Fibroblast of lung (primary cell): Measurements from ENCODE around the gene ATG10. TPM values are rescaled to one million over a fixed set of nuclear protein-coding genes. Genes with fewer than 3 reads are reported as not detected.
A peak's percentile ranks its signal among the peaks of the same experiment; 100 is the strongest.

ENCODE experiments used
- DNase-seq, 2 donors: peaks; one replicate each; pipeline versions ENCODE4 v3.0.0 to v3.0.0-alpha.2; 2010; ENCODE audit warnings: low read depth in 2 of 2
- H2AFZ ChIP-seq: 2 replicates; pipeline ENCODE4 v1.5.1; 2012; ENCODE audit warnings: low read length, control low read depth, inconsistent platforms
- H3K27ac ChIP-seq: 2 replicates; pipeline ENCODE4 v1.5.1; 2011; ENCODE audit warnings: low read length, control low read depth; ENCODE audit not compliant: insufficient read depth
- H3K27me3 ChIP-seq: 2 replicates; pipeline ENCODE4 v1.5.1; 2011; ENCODE audit warnings: mild to moderate bottlenecking, low read length; ENCODE audit not compliant: control insufficient read depth, insufficient read depth
- H3K36me3 ChIP-seq: 2 replicates; pipeline ENCODE4 v1.5.1; 2011; ENCODE audit warnings: low read length; ENCODE audit not compliant: control insufficient read depth, insufficient read depth
- H3K4me1 ChIP-seq: 2 replicates; pipeline ENCODE4 v1.5.1; 2011; ENCODE audit warnings: low read length; ENCODE audit not compliant: control insufficient read depth, insufficient read depth; ENCODE audit errors: extremely low read depth
- H3K4me2 ChIP-seq: 2 replicates; pipeline ENCODE4 v1.5.1; 2011; ENCODE audit warnings: low read length, control low read depth; ENCODE audit not compliant: insufficient read depth; ENCODE audit errors: extremely low read depth
- H3K4me3 ChIP-seq, 4 experiments: fragments of 200-600 bp in 1 of 4; sonication (generic) in 1 of 4; replicated peaks in 1 of 4; 2 replicates each; pipeline ENCODE4 v1.5.1; 2011 to 2016; ENCODE audit warnings: low read length in 4 of 4, low read depth in 3 of 4, mild to moderate bottlenecking in 3 of 4, control low read depth in 2 of 4, inconsistent platforms in 1 of 4, mixed read lengths in 1 of 4; ENCODE audit not compliant: insufficient read depth in 1 of 4; ENCODE audit errors: control extremely low read depth in 1 of 4
- H3K79me2 ChIP-seq: 2 replicates; pipeline ENCODE4 v1.5.1; 2012; ENCODE audit warnings: mild to moderate bottlenecking, low read length, inconsistent platforms; ENCODE audit not compliant: control insufficient read depth, insufficient read depth
- H3K9ac ChIP-seq: 2 replicates; pipeline ENCODE4 v1.5.1; 2011; ENCODE audit warnings: mild to moderate bottlenecking, low read length, control low read depth; ENCODE audit not compliant: insufficient read depth
- H3K9me3 ChIP-seq: 2 replicates; pipeline ENCODE4 v1.5.1; 2012; ENCODE audit warnings: low read depth, low read length; ENCODE audit not compliant: control insufficient read depth, insufficient read depth
- H4K20me1 ChIP-seq: 2 replicates; pipeline ENCODE4 v1.5.1; 2011; ENCODE audit warnings: low read length; ENCODE audit not compliant: control insufficient read depth, insufficient read depth; ENCODE audit errors: extremely low read depth
- EZH2 ChIP-seq: IDR thresholded peaks from 2 replicates; pipeline ENCODE4 v1.5.1; 2012; ENCODE audit warnings: low read length, control low read depth, mild to moderate bottlenecking; ENCODE audit errors: missing control alignments
- polyA plus RNA-seq, 2 donors: library from polyadenylated mRNA; depleted of rRNA in 1 of 2; stranded (reverse) in 1 of 2; unstranded in 1 of 2; fragments of >200 nt; gene quantifications; 2 replicates each; pipeline ENCODE4 v1.2.1, GENCODE V29; 2011 to 2012; ENCODE audit warnings: missing spikeins in 1 of 2
- total RNA-seq: library from RNA; depleted of rRNA; stranded (reverse); fragments of >200 nt; gene quantifications from 2 replicates; pipeline ENCODE4 v1.2.1, GENCODE V29; 2014
- TF ChIP-seq, protein P1 (sequence below), 2 donors: IDR thresholded peaks in 1 of 2; conservative IDR thresholded peaks in 1 of 2; 1 replicate in 1 of 2; 2 replicates in 1 of 2; pipeline ENCODE4 v1.5.1; 2011 to 2012; ENCODE audit warnings: low read length in 2 of 2, control low read depth in 1 of 2, inconsistent platforms in 1 of 2, low read depth in 1 of 2, mild to moderate bottlenecking in 1 of 2

ATG10 gene
- total and polyA plus RNA-seq, 2 donors (not counting 1 experiment from before 2014, with no cell fraction given) = 2.5 to 8.8 TPM

DNA sequence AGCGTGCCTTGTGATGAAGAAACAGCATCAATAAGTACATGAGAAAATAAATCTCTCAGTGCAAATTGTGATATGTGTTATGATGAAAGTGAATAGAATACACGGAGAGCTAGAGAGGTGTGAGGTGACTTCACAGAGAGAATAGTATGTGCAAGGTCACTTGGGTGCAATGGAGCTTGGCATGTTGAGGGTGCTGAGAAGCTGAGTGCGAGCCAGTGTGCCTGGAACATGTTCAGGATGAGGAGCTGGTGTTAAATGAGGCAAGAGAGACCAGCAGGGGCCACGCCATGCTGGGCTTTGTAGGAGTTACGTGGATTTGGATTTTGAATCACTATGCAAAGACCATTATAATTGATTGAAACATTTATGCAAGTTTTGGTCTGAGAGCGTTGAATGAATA is 319.1 kb downstream of the ATG10 start:
- Histone ChIP-seq H3K27me3 (no peaks in the 10 kb centered on the region), H3K9ac (no peak overlapping the region), H3K4me1 (no peaks in the 10 kb centered on the region), H3K4me3 (no peak overlapping the region), H3K4me2 (no peak overlapping the region), H3K27ac (no peak overlapping the region), H3K9me3 (no peaks in the 10 kb centered on the region), H2AFZ (no peak overlapping the region), H3K79me2 (no peaks in the 10 kb centered on the region), H3K36me3 (no peaks in the 10 kb centered on the region), H4K20me1 (no peaks in the 10 kb centered on the region)
- DNase-seq = no peak
- TF ChIP-seq EZH2 = no peak
- TF ChIP-seq, protein P1, sequence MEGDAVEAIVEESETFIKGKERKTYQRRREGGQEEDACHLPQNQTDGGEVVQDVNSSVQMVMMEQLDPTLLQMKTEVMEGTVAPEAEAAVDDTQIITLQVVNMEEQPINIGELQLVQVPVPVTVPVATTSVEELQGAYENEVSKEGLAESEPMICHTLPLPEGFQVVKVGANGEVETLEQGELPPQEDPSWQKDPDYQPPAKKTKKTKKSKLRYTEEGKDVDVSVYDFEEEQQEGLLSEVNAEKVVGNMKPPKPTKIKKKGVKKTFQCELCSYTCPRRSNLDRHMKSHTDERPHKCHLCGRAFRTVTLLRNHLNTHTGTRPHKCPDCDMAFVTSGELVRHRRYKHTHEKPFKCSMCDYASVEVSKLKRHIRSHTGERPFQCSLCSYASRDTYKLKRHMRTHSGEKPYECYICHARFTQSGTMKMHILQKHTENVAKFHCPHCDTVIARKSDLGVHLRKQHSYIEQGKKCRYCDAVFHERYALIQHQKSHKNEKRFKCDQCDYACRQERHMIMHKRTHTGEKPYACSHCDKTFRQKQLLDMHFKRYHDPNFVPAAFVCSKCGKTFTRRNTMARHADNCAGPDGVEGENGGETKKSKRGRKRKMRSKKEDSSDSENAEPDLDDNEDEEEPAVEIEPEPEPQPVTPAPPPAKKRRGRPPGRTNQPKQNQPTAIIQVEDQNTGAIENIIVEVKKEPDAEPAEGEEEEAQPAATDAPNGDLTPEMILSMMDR (conservative IDR thresholded peaks at IDR 0.05 in 1 of 2, IDR thresholded peaks at IDR 0.05 in 1 of 2; ENCODE audit: low read depth in 1 of 2, low read length in 2 of 2) = no peak

DNA sequence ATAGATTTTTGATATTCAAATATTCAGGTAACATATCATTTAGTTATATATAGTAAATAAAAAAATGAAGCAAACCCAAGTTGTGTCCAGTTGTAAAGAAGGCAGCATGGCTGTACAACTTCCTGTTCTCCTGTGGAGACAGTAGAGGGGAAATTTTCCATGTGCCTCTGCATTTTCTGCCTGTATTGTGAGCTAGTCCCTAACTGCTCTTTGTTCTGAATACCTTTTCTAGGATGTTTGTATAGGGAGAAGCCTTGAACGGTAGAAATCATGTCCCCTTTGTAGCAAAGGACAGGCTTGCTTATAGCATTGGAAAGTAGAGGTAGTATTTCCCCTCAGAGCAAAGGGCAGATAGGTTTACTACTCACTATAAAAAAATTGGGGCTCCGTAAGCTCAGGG is 319.6 kb downstream of the ATG10 start:
- H3K79me2 ChIP-seq = no peaks in the 10 kb centered on the region
- no peaks in the 10 kb centered on the region for H3K36me3 ChIP-seq
- no peaks in the 10 kb centered on the region for H4K20me1 ChIP-seq
- no peak overlapping the region for H2AFZ ChIP-seq
- no peaks in the 10 kb centered on the region for H3K4me1 ChIP-seq
- no peak overlapping the region for H3K4me2 ChIP-seq
- H3K9ac ChIP-seq = no peak overlapping the region
- TF ChIP-seq, protein P1 (conservative IDR thresholded peaks at IDR 0.05 in 1 of 2, IDR thresholded peaks at IDR 0.05 in 1 of 2; ENCODE audit: low read depth in 1 of 2, low read length in 2 of 2) = no peak
- no peak for TF ChIP-seq EZH2
- no peaks in the 10 kb centered on the region for H3K9me3 ChIP-seq
- H3K27me3 ChIP-seq = no peaks in the 10 kb centered on the region
- H3K4me3 ChIP-seq = no peak overlapping the region
- H3K27ac ChIP-seq = no peak overlapping the region
- DNase-seq = no peak

DNA sequence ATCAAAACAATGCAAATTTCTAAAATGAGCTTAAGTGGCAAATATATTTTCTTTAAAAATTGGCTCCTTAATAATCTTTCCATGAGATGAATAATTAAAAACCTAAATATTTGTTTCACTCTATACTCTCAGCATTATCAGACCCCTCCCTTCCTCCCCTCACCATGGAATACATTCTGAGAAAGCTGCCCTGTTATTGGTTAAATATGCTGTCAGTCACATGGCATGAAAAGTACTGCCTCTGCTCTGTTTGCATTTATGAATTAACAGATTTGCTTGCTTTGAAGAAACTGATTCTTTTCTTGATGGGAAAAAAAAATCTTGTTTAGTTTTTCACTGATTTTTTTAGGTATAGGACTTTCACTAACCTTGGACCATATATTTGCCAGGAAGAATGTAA is 323.3 kb downstream of the ATG10 start:
- H4K20me1 ChIP-seq = no peaks in the 10 kb centered on the region
- no peaks in the 10 kb centered on the region for H3K36me3 ChIP-seq
- no peaks in the 10 kb centered on the region for H3K27me3 ChIP-seq
- no peaks in the 10 kb centered on the region for H3K4me1 ChIP-seq
- H3K9ac ChIP-seq = no peak overlapping the region
- H3K79me2 ChIP-seq = no peaks in the 10 kb centered on the region
- no peak overlapping the region for H3K4me3 ChIP-seq
- peak; percentile 25 to 45 for DNase-seq
- H3K9me3 ChIP-seq = no peaks in the 10 kb centered on the region
- H2AFZ ChIP-seq = no peak overlapping the region
- no peak overlapping the region for H3K4me2 ChIP-seq
- TF ChIP-seq, protein P1 (conservative IDR thresholded peaks at IDR 0.05 in 1 of 2, IDR thresholded peaks at IDR 0.05 in 1 of 2; ENCODE audit: low read depth in 1 of 2, low read length in 2 of 2) = no peak
- no peak for TF ChIP-seq EZH2
- H3K27ac ChIP-seq = no peak overlapping the region
